Measurements from ENCODE around the gene LAMA2.

DNA sequence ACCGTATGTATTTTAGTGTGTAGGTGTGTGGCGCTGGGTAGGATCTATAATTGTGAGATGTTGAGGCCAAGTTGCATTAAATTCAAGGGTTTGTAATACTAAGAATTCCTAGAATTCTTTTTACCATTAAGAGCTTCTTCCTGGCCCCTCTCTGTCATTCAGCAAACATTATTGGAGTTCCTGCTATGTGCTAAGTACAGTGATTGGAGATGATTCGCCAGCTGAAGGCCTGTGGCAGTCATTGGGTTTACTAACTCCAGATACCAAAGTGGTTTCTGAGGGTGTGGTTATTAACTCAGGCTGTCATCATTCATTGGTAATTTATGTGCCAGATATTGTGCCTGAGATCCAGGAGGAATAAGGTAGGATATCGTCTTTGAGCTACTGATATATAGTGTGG lies 167.1 kb downstream of the LAMA2 start:
- TF ChIP-seq, protein P1, sequence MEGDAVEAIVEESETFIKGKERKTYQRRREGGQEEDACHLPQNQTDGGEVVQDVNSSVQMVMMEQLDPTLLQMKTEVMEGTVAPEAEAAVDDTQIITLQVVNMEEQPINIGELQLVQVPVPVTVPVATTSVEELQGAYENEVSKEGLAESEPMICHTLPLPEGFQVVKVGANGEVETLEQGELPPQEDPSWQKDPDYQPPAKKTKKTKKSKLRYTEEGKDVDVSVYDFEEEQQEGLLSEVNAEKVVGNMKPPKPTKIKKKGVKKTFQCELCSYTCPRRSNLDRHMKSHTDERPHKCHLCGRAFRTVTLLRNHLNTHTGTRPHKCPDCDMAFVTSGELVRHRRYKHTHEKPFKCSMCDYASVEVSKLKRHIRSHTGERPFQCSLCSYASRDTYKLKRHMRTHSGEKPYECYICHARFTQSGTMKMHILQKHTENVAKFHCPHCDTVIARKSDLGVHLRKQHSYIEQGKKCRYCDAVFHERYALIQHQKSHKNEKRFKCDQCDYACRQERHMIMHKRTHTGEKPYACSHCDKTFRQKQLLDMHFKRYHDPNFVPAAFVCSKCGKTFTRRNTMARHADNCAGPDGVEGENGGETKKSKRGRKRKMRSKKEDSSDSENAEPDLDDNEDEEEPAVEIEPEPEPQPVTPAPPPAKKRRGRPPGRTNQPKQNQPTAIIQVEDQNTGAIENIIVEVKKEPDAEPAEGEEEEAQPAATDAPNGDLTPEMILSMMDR (IDR thresholded peaks at IDR 0.05): no peak
- no peak for TF ChIP-seq POLR2A (IDR thresholded peaks at IDR 0.05)

Data from testis (tissue), 2 donors.